Brain microvascular endothelial cell (primary cell): Measurements from ENCODE around the gene SDK1.

Experiments used
- DNase-seq: peaks from one replicate; pipeline ENCODE4 v3.0.0-alpha.2; 2020
- H3K27ac ChIP-seq: fragments of 250-450 bp; sonication (Bioruptor Pico); 2 replicates; pipeline ENCODE4 v1.5.1; 2020; ENCODE audit warnings: mild to moderate bottlenecking, moderate library complexity
- H3K27me3 ChIP-seq: fragments of 250-450 bp; sonication (Bioruptor Pico); replicated peaks from 2 replicates; pipeline ENCODE4 v1.5.1; 2020; ENCODE audit warnings: mild to moderate bottlenecking
- H3K36me3 ChIP-seq: fragments of 250-450 bp; sonication (Bioruptor Pico); replicated peaks from 2 replicates; pipeline ENCODE4 v1.5.1; 2020; ENCODE audit warnings: mild to moderate bottlenecking
- H3K4me3 ChIP-seq: 2 replicates; pipeline ENCODE4 v1.5.1; 2011; ENCODE audit warnings: low read depth, mild to moderate bottlenecking, control low read depth, low read length, moderate library complexity
- in situ Hi-C: cut with HindIII; loops from 2 replicates; pipeline ENCODE4 v1.10.0; 2017; ENCODE audit warnings: low sequenced_read_pairs, low pct_ligation_motif_present
- TF ChIP-seq, protein P1 (sequence below): IDR thresholded peaks from 2 replicates; pipeline ENCODE4 v1.5.1; 2011; ENCODE audit warnings: low read depth, mild to moderate bottlenecking, moderate library complexity, low read length, control low read depth, inconsistent platforms; ENCODE audit errors: missing control alignments

SDK1 gene

DNA sequence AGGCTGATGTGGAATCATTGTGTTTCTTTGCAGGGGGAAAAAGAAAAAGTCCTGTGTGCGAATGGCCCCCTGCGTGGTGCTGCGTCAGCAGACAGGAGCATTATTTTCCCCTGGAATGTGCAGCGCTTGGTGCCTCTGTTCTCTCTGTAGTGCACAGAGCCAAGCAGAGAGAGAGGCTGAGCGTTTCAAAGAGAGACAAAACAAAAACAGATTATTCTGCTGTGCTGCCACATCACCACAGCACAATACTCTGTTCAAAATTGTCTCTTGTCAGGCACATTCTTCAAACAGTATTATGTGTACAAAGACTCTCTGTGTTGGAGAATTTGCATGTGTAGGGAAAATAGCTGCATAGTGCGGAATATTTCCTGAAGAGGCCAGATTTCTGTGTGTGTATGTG lies 609.0 kb downstream of the SDK1 start:
- H3K27me3 ChIP-seq, result no peaks in the 10 kb centered on the region
- TF ChIP-seq, protein P1, sequence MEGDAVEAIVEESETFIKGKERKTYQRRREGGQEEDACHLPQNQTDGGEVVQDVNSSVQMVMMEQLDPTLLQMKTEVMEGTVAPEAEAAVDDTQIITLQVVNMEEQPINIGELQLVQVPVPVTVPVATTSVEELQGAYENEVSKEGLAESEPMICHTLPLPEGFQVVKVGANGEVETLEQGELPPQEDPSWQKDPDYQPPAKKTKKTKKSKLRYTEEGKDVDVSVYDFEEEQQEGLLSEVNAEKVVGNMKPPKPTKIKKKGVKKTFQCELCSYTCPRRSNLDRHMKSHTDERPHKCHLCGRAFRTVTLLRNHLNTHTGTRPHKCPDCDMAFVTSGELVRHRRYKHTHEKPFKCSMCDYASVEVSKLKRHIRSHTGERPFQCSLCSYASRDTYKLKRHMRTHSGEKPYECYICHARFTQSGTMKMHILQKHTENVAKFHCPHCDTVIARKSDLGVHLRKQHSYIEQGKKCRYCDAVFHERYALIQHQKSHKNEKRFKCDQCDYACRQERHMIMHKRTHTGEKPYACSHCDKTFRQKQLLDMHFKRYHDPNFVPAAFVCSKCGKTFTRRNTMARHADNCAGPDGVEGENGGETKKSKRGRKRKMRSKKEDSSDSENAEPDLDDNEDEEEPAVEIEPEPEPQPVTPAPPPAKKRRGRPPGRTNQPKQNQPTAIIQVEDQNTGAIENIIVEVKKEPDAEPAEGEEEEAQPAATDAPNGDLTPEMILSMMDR, result no peak
- H3K4me3 ChIP-seq, result no peak overlapping the region
- in situ Hi-C loops, result no loop called here
- H3K36me3 ChIP-seq, result no peaks in the 10 kb centered on the region
- H3K27ac ChIP-seq, result no peak overlapping the region
- no peak for DNase-seq

DNA sequence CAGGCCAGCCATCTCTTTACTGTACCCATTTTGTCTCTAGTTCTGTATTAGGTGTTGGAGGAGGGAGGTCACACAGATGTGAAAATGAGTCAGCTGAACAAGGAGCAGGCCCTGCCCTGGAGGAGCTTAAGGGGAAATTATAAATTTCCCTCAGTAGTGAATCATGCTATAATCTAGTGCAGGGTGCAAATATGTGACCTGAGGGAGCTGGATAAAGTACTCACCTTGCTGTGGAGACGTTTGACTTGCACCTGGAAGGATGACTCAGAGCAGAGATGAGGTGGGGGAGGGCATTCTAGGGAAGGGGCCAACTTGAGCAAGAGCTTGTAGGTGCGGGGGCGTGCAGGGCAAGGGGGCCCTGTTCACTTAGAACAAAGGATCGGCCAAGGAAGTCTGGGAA lies 610.6 kb downstream of the SDK1 start:
- H3K36me3 ChIP-seq, result no peaks in the 10 kb centered on the region
- TF ChIP-seq, protein P1, result no peak
- no peak overlapping the region for H3K4me3 ChIP-seq
- H3K27ac ChIP-seq, result no peak overlapping the region
- H3K27me3 ChIP-seq, result no peaks in the 10 kb centered on the region
- in situ Hi-C loops, result no loop called here
- no peak for DNase-seq

DNA sequence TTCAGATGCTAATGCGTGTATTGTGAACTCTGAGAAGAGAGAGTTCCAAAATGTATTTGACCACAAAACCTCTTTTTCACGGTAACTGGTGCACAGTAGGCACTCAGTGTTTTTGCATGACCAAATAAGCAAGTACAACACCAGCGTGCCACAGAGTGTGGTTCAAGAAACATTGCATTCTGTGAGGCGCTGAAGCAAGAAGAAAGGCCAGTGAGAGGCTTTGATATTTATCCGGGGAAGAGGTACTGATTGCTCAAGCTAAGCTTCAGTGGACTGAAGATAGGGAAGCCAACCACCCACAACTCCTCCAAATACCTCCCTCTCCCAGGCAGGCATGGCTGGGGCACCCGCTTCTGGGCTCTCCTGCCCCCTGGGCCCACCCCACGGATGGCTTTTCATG lies 611.2 kb downstream of the SDK1 start:
- DNase-seq, result no peak
- Histone ChIP-seq H3K4me3 (no peak overlapping the region), H3K27ac (no peak overlapping the region), H3K36me3 (no peaks in the 10 kb centered on the region), H3K27me3 (no peaks in the 10 kb centered on the region)
- in situ Hi-C loops, result no loop called here
- TF ChIP-seq, protein P1, result no peak

DNA sequence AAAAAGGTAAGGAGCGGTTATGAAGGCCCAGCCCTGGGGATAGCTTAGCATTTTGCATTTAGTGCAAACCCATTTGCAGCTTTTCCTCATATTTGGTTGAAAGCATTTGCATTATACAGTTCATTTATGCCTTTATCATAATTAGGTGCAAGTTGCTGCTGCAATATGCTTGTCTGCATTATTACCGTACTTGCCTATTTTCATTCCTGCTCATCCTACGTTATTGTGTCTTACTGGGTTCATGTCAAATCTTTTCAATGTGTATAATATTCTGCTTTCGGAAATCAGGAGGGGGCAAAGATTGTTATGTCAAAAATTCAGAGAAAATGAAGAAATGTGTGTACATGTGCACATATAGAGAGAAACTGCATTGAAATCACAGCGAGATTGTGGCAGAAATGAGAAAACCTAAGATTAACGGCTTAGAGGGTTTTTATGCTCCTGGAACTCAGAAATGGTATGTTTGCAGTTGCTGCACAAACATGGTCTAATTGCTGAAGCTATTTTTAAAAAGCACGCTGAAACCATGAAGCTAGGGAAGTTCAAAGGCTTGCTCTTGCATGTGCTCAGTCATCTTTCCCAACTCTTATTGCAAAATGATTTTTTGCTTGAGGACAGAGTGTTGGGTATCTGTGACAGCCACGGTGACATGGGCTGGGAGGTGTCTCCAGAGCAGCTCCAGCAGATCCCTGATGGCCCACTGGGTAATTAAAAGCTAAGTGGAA lies 613.2 kb downstream of the SDK1 start:
- H3K27ac ChIP-seq, result no peak overlapping the region
- DNase-seq, result no peak
- H3K36me3 ChIP-seq, result no peaks in the 10 kb centered on the region
- TF ChIP-seq, protein P1, result no peak
- no peak overlapping the region for H3K4me3 ChIP-seq
- in situ Hi-C loops, result no loop called here
- no peaks in the 10 kb centered on the region for H3K27me3 ChIP-seq

DNA sequence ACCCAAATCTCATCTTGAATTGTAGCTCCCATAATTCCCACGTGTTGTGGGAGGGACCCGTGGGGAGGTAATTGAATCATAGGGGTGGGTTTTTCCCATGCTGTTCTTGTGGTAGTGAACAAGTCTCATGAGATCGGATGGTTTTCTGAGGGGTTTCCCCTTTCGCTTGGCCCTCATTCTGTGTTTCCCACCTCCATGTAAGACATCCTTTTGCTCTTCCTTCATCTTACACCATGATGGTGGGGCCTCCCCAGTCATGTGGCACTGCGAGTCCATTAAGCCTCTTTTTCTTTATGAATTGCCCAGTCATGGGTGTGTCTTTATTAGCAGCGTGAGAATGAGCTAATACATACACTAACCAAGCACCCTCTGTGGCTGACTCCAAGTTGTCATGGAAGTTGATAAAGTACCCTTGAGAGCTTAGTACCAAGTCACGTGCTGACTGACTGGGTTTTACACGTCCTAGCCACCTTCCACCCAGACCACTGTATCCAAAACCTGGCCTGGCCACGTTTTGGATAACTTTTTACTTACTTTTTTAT lies 614.4 kb downstream of the SDK1 start:
- H3K27ac ChIP-seq, result no peak overlapping the region
- H3K36me3 ChIP-seq, result no peaks in the 10 kb centered on the region
- H3K4me3 ChIP-seq, result no peak overlapping the region
- in situ Hi-C loops, result no loop called here
- H3K27me3 ChIP-seq, result no peaks in the 10 kb centered on the region
- TF ChIP-seq, protein P1, result no peak
- DNase-seq, result no peak

DNA sequence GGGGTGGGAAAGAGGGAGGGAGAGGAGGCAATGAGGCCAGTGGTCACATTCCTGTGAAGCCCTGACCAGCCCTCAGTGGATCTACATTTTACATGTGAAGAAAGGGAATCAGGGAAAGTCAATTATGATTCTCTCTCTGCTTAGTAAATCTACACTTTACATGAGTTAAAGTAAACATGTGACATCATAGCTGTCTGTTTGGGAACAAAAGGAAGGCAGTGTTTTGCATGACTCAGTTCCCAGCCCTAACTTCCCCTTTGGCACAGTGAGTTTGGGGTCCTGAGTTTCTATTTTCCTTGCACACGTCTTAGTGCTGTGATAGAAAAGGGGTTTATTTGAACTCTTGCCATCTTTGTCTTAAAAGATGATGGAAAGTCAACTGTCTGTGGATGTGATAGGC lies 615.1 kb downstream of the SDK1 start:
- H3K36me3 ChIP-seq, result no peaks in the 10 kb centered on the region
- in situ Hi-C loops, result no loop called here
- H3K4me3 ChIP-seq, result no peak overlapping the region
- TF ChIP-seq, protein P1, result no peak
- H3K27ac ChIP-seq, result peak overlapping the region; percentile 19
- DNase-seq, result peak; percentile 32
- H3K27me3 ChIP-seq, result no peaks in the 10 kb centered on the region
